HepG2 (cell line): ENCODE measurements around the gene CHST4. TPM values are rescaled to one million over a fixed set of nuclear protein-coding genes. Genes with fewer than 3 reads are reported as not detected.

Experiments used
- ATAC-seq: fragments of 200-7000 bp; cut with Tn5 transposase; 3 replicates; pipeline ENCODE4 v1.9.1; 2020; ENCODE audit warnings: mild to moderate bottlenecking, moderate library complexity
- BruUV-seq: library from RNA; stranded (reverse); fragments of 400-500 nt; replicated peaks from 2 replicates; lab custom pipeline; 2021; lab: Mats Ljungman, UMichigan
- CTCF ChIA-PET: fragments of 300-600 bp; formaldehyde crosslinking; extraction: SDS; loops from one replicate; lab custom pipeline; 2021; ENCODE audit warnings: low total read pairs, inconsistent platforms, low intra/inter-chr PET ratio; lab: Yijun Ruan, JAX
- POLR2A ChIA-PET: fragments of 350-600 bp; sonication (Branson Sonifier 250); formaldehyde crosslinking; loops from one replicate; lab custom pipeline; 2020; ENCODE audit warnings: antibody characterized with exemption, inconsistent platforms; lab: Yijun Ruan, JAX
- DNase-seq: peaks from one replicate; pipeline ENCODE4 v3.0.0-alpha.2; 2015; ENCODE audit warnings: low spot score
- FAIRE-seq: peaks from 3 replicates; lab custom pipeline; 2011; peaks lifted over from hg19 to GRCh38; lab: Jason Lieb, UNC
- H2AFZ ChIP-seq: one replicate; pipeline ENCODE4 v1.6.1; 2011; ENCODE audit warnings: low read length, inconsistent platforms
- H3K27ac ChIP-seq: fragments of 300-600 bp; 3 replicates; pipeline ENCODE4 v1.8.0; 2011; ENCODE audit warnings: mixed run types, mild to moderate bottlenecking, mixed read lengths, low read length, inconsistent platforms; ENCODE audit not compliant: insufficient read depth; ENCODE audit errors: extremely low read length
- H3K27me3 ChIP-seq, 2 experiments: fragments of 200-600 bp in 1 of 2; 2 replicates in 1 of 2; 3 replicates in 1 of 2; pipeline versions ENCODE4 v1.6.0 to v1.8.0; 2011; ENCODE audit warnings: low read length in 2 of 2, mild to moderate bottlenecking in 2 of 2, moderate library complexity in 2 of 2, inconsistent platforms in 1 of 2; ENCODE audit not compliant: insufficient read depth in 2 of 2, control insufficient read depth in 1 of 2
- H3K36me3 ChIP-seq, 2 experiments: fragments of 200-600 bp in 1 of 2; replicated peaks in 1 of 2; 2 replicates in 1 of 2; 3 replicates in 1 of 2; pipeline versions ENCODE4 v1.5.1 to v1.8.0; 2011; ENCODE audit warnings: low read length in 2 of 2, inconsistent platforms in 1 of 2; ENCODE audit not compliant: insufficient read depth in 2 of 2, control insufficient read depth in 1 of 2
- H3K4me1 ChIP-seq: 2 replicates; pipeline ENCODE4 v1.5.1; 2012; ENCODE audit warnings: low read length, inconsistent platforms; ENCODE audit not compliant: insufficient read depth
- H3K4me2 ChIP-seq: 2 replicates; pipeline ENCODE4 v1.6.0; 2011; ENCODE audit warnings: low read depth, low read length, inconsistent platforms
- H3K4me3 ChIP-seq, 3 experiments: fragments of 200-600 bp in 1 of 3; sonication (generic), shearing (Covaris generic) in 1 of 3; replicated peaks in 1 of 3; 2 replicates each; pipeline ENCODE4 v1.5.1; 2011 to 2016; ENCODE audit warnings: low read length in 3 of 3, inconsistent platforms in 2 of 3, low read depth in 2 of 3, mild to moderate bottlenecking in 2 of 3, control low read depth in 1 of 3, mixed read lengths in 1 of 3; ENCODE audit not compliant: insufficient read depth in 1 of 3
- H3K79me2 ChIP-seq: one replicate; pipeline ENCODE4 v1.6.1; 2011; ENCODE audit warnings: low read length, inconsistent platforms; ENCODE audit not compliant: insufficient read depth
- H3K9ac ChIP-seq: 2 replicates; pipeline ENCODE4 v1.6.0; 2011; ENCODE audit warnings: mild to moderate bottlenecking, low read depth, low read length, inconsistent platforms; ENCODE audit not compliant: insufficient read depth
- H3K9me3 ChIP-seq: 2 replicates; pipeline ENCODE4 v1.5.1; 2012; ENCODE audit warnings: mild to moderate bottlenecking, low read length
- H4K20me1 ChIP-seq: 2 replicates; pipeline ENCODE4 v1.6.0; 2011; ENCODE audit warnings: inconsistent platforms, mild to moderate bottlenecking, low read length, moderate library complexity; ENCODE audit not compliant: insufficient read depth
- HCFC1 ChIP-seq: fragments of 150-350 bp; IDR thresholded peaks from 2 replicates; pipeline ENCODE4 v1.6.1; 2014; ENCODE audit warnings: low read depth, low read length
- HDAC1 ChIP-seq: sonication (generic); formaldehyde crosslinking; IDR thresholded peaks from 2 replicates; pipeline ENCODE4 v1.5.1; 2020; ENCODE audit warnings: mild to moderate bottlenecking, missing genetic modification reagents
- PBX3 ChIP-seq: sonication (generic); formaldehyde crosslinking; IDR thresholded peaks from 2 replicates; pipeline ENCODE4 v1.8.1; 2023; ENCODE audit warnings: missing genetic modification reagents, inconsistent platforms, borderline replicate concordance
- STAT6 ChIP-seq: sonication (generic); formaldehyde crosslinking; IDR thresholded peaks from 2 replicates; pipeline ENCODE4 v1.4.0; 2020; ENCODE audit warnings: missing genetic modification reagents, mild to moderate bottlenecking, borderline replicate concordance
- TBX3 ChIP-seq: fragments of 450-650 bp; IDR thresholded peaks from 2 replicates; pipeline ENCODE4 v1.6.1; 2017; ENCODE audit warnings: antibody characterized with exemption, mild to moderate bottlenecking, inconsistent platforms, borderline replicate concordance
- ZNF354B ChIP-seq: sonication (generic); formaldehyde crosslinking; IDR thresholded peaks from 2 replicates; pipeline ENCODE4 v1.8.0; 2022; ENCODE audit warnings: mild to moderate bottlenecking, missing genetic modification reagents
- ZNF564 ChIP-seq: sonication (generic); formaldehyde crosslinking; IDR thresholded peaks from 2 replicates; pipeline ENCODE4 v1.8.1; 2023; ENCODE audit warnings: mild to moderate bottlenecking, missing genetic modification reagents
- ZNF709 ChIP-seq: sonication (generic); formaldehyde crosslinking; IDR thresholded peaks from 2 replicates; pipeline ENCODE4 v1.5.0; 2020; ENCODE audit warnings: mild to moderate bottlenecking, missing genetic modification reagents
- ZXDC ChIP-seq: sonication (generic); formaldehyde crosslinking; IDR thresholded peaks from 2 replicates; pipeline ENCODE4 v1.5.0; 2020; ENCODE audit warnings: mild to moderate bottlenecking, missing genetic modification reagents
- WGBS: methylation state at CpG from one replicate; pipeline ENCODE4 v1.1.6; 2017; ENCODE audit warnings: low lambda C conversion rate; 5-methylcytosine and 5-hydroxymethylcytosine counted together
- in situ Hi-C: cut with HindIII; loops from 2 replicates; pipeline ENCODE4 v1.10.0; 2017; ENCODE audit warnings: low pct_unique_long_range_greater_than_20kb; ENCODE audit not compliant: extremely low pct_ligation_motif_present
- intact Hi-C: fragments of 100-400 bp; cut with micrococcal nuclease; formaldehyde crosslinking; loops from one replicate; pipeline ENCODE4 v1.10.0; 2022; ENCODE audit not compliant: unreplicated experiment
- polyA plus RNA-seq, 8 experiments: library from polyadenylated mRNA; depleted of rRNA in 3 of 8; stranded (reverse) in 7 of 8; unstranded in 1 of 8; fragments of >200 nt; fragmentation: Illumina TruSeq in 4 of 8; extraction: Trizol in 4 of 8; gene quantifications; 2 replicates each; pipeline versions ENCODE4 v1.2.1 to v1.2.3, GENCODE V29; 2011 to 2016; ENCODE audit warnings: low read depth in 4 of 8, missing spikeins in 1 of 8, mixed read lengths in 1 of 8; ENCODE audit not compliant: insufficient read depth in 1 of 8
- total RNA-seq, 5 experiments: library from RNA; depleted of rRNA; stranded (reverse); fragments of >200 nt; fragmentation: Illumina TruSeq; extraction: Trizol; gene quantifications; 2 replicates each; pipeline ENCODE4 v1.2.3, GENCODE V29; 2016; ENCODE audit warnings: low read depth in 1 of 5
- TF ChIP-seq, protein P1 (sequence below): sonication (generic); formaldehyde crosslinking; IDR thresholded peaks from 2 replicates; pipeline ENCODE4 v1.5.1; 2020; ENCODE audit warnings: mild to moderate bottlenecking, missing genetic modification reagents

Gene CHST4
- total and polyA plus RNA-seq, 2 of the 13 experiments (the other 11 are each of a cell fraction or from before 2014, with no cell fraction given): not detected

GRCh38 chr16:71562552-71562951, 36.3 kb downstream of the CHST4 start (continued):
- TF ChIP-seq, protein P1, sequence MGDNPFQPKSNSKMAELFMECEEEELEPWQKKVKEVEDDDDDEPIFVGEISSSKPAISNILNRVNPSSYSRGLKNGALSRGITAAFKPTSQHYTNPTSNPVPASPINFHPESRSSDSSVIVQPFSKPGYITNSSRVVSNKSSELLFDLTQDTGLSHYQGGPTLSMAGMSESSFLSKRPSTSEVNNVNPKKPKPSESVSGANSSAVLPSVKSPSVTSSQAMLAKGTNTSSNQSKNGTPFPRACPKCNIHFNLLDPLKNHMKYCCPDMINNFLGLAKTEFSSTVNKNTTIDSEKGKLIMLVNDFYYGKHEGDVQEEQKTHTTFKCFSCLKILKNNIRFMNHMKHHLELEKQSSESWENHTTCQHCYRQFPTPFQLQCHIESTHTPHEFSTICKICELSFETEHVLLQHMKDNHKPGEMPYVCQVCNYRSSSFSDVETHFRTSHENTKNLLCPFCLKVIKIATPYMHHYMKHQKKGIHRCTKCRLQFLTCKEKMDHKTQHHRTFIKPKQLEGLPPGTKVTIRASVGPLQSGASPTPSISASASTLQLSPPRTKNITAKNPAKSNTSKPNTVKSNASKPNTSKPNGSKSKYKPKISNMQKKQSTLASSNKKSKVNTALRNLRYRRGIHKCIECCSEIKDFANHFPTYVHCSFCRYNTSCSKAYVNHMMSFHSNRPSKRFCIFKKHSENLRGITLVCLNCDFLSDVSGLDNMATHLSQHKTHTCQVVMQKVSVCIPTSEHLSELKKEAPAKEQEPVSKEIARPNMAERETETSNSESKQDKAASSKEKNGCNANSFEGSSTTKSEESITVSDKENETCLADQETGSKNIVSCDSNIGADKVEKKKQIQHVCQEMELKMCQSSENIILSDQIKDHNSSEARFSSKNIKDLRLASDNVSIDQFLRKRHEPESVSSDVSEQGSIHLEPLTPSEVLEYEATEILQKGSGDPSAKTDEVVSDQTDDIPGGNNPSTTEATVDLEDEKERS (CRISPR knock-in tag): peak; percentile 93
- TF ChIP-seq HCFC1: no peak
- no peak for TF ChIP-seq ZNF354B (CRISPR knock-in tag)
- TF ChIP-seq, all 625 proteins: peak for 2

DNA sequence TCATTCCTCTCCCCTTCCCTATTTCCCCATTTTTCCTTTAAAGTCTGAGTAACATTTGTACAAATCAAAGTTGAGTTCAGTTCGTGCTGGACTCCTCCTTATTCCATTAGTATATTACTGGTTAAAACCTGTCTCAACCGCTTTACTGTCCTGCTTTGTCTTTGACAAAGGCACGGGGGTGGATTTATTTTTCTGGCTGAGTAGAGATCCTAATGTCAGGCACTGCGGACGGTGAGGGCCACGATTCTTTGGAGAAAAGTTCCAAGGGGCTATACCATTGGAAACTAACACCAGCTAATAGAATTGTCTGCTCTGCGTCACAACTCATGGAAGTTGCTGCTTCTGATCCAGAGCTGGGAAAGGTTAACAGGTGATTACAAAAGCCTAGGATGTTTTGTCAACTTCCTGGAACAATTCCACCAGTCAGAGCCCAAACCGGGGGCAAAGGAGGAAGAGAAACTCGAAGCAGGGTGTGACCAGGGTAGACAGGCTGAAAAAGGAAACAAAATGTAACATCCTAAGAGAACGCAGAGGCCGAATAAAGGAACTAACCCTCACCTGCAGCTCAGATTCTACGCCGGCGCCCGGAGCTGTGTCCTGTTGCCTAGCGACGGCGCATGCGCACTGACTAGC, 38.2 kb downstream of the CHST4 start:
- CTCF ChIA-PET: interaction anchor here (2.0 to 2.7 kb wide), 4 partner anchors 36 to 81 kb away, joined by 8 to 89 read pairs (median 24); no protein-coding TSS in a partner anchor
- Histone ChIP-seq H2AFZ (peak overlapping the region; percentile 78), H3K4me1 (peaks cover 37% of the 10 kb centered on the region), H3K4me3 (peak overlapping the region; percentile 54 to 76 (median 69)), H3K9ac (peak overlapping the region; percentile 64), H3K27me3 (no peaks in the 10 kb centered on the region; a peak in 1 of 5 replicates), H3K79me2 (no peaks in the 10 kb centered on the region), H3K4me2 (peak overlapping the region; percentile 93), H3K9me3 (peaks cover 9% of the 10 kb centered on the region), H4K20me1 (no peaks in the 10 kb centered on the region), H3K36me3 (no peaks in the 10 kb centered on the region; a peak in 1 of 5 replicates), H3K27ac (peak overlapping the region; percentile 85)
- intact Hi-C loops (no loop called here), in situ Hi-C loops (no loop called here)
- DNase-seq: no peak
- TSS peak; percentile 72 for BruUV-seq
- POLR2A ChIA-PET: interaction anchor here (0.6 to 3.0 kb wide), 24 partner anchors 9 to 880 kb away, joined by 3 to 142 read pairs (median 5); partner anchors contain the start of genes MARVELD3, TAT and ZNF23
- FAIRE-seq: no peak
- peak; percentile 26 for ATAC-seq
- 2% methylated on average over 19 of the region's 19 CpGs for WGBS
- TF ChIP-seq ZNF564 (CRISPR knock-in tag): no peak
- TF ChIP-seq ZXDC: no peak
- TF ChIP-seq TBX3: no peak
- TF ChIP-seq STAT6 (CRISPR knock-in tag): no peak
- no peak for TF ChIP-seq HDAC1 (CRISPR knock-in tag)
- TF ChIP-seq PBX3: no peak
- TF ChIP-seq ZNF709 (CRISPR knock-in tag): no peak
